SK-N-SH treated with all-trans-retinoic acid at 6 μM for 48 hours (cell line): ENCODE measurements around the gene KCNMA1.

Experiments
- ARNTL ChIP-seq: fragments of 450-650 bp; formaldehyde crosslinking; IDR thresholded peaks from 2 replicates; pipeline ENCODE4 v1.5.0; 2020; ENCODE audit warnings: low read depth, mild to moderate bottlenecking, moderate library complexity, borderline replicate concordance
- CREB5 ChIP-seq: fragments of 250-450 bp; sonication (Bioruptor Pico); IDR thresholded peaks from 2 replicates; pipeline ENCODE4 v1.5.1; 2020; ENCODE audit warnings: low read depth, mild to moderate bottlenecking, moderate library complexity
- ZNF8 ChIP-seq: fragments of 450-650 bp; formaldehyde crosslinking; IDR thresholded peaks from 2 replicates; pipeline ENCODE4 v1.5.0; 2020; ENCODE audit warnings: mild to moderate bottlenecking, moderate library complexity

- TF ChIP-seq ZNF8 (CRISPR knock-in tag) (no peak), CREB5 (CRISPR knock-in tag) (no peak), ARNTL (CRISPR knock-in tag) (no peak)
Observed at GRCh38 chr10:77406764-77407430, 230.7 kb downstream of the KCNMA1 start.
